Thyroid gland (tissue), 4 donors: ENCODE measurements around the gene IRF2.

Experiments
- POLR2A ChIP-seq, 2 donors: fragments of 450-650 bp; IDR thresholded peaks; one replicate each; pipeline ENCODE4 v1.6.1; 2017; ENCODE audit warnings: antibody characterized with exemption in 2 of 2, mild to moderate bottlenecking in 2 of 2, moderate library complexity in 1 of 2
- TF ChIP-seq, protein P1 (sequence below), 6 experiments: fragments of 200-600 bp in 3 of 6; fragments of 450-650 bp in 3 of 6; sonication (generic) in 3 of 6; IDR thresholded peaks; one replicate each; pipeline ENCODE4 v1.5.1; 2016 to 2019; ENCODE audit warnings: antibody characterized with exemption in 6 of 6, mild to moderate bottlenecking in 2 of 6, inconsistent platforms in 1 of 6, moderate library complexity in 1 of 6

GRCh38 chr4:184349283-184350039 lies 124.9 kb downstream of the IRF2 start:
- TF ChIP-seq, protein P1, sequence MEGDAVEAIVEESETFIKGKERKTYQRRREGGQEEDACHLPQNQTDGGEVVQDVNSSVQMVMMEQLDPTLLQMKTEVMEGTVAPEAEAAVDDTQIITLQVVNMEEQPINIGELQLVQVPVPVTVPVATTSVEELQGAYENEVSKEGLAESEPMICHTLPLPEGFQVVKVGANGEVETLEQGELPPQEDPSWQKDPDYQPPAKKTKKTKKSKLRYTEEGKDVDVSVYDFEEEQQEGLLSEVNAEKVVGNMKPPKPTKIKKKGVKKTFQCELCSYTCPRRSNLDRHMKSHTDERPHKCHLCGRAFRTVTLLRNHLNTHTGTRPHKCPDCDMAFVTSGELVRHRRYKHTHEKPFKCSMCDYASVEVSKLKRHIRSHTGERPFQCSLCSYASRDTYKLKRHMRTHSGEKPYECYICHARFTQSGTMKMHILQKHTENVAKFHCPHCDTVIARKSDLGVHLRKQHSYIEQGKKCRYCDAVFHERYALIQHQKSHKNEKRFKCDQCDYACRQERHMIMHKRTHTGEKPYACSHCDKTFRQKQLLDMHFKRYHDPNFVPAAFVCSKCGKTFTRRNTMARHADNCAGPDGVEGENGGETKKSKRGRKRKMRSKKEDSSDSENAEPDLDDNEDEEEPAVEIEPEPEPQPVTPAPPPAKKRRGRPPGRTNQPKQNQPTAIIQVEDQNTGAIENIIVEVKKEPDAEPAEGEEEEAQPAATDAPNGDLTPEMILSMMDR (IDR thresholded peaks at IDR 0.05): no peak
- no peak for TF ChIP-seq POLR2A (IDR thresholded peaks at IDR 0.05)
